T-helper 22 cell (primary cell): ENCODE measurements around the gene ALMS1.
"Not testable (repeated sequence)": the region's sequence is repeated elsewhere in the genome, so short reads cannot be mapped to it uniquely, and the experiment has no call there.

Experiments used
- DNase-seq: peaks from one replicate; pipeline ENCODE4 v3.0.0-alpha.2; 2020; ENCODE audit warnings: low read depth

The ALMS1 gene

GRCh38 chr2:73385504-73386341 is at the start of gene ALMS1:
ALMS1 (plus strand) TSS chr2:73385836; CDS start chr2:73385869, 33 bp downstream.
- peak; percentile 81 for DNase-seq

DNA sequence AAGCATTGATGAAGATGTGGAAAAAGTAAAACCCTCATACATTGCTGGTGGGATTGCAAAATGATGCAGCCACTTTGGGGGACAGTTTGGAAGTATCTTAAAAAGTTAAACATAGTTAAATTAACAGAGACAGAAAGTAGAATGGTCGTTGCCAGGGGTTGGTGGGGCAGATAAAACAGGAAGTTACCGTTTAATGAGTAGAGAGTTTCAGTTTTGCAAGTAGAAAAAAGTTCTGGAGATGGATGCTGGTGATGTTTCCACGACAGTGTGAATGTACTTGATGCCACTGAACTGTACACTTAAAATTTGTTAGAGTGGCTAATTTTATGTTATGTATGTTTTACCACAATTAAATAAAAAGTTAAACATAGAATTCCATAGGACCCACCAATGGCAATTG is 47.8 kb upstream of the ALMS1 start:
- no peak for DNase-seq

GRCh38 chr2:73339201-73339600 is 46.4 kb upstream of the ALMS1 start:
- DNase-seq = no peak

GRCh38 chr2:73341039-73341438 is 44.6 kb upstream of the ALMS1 start:
- no peak for DNase-seq

DNA sequence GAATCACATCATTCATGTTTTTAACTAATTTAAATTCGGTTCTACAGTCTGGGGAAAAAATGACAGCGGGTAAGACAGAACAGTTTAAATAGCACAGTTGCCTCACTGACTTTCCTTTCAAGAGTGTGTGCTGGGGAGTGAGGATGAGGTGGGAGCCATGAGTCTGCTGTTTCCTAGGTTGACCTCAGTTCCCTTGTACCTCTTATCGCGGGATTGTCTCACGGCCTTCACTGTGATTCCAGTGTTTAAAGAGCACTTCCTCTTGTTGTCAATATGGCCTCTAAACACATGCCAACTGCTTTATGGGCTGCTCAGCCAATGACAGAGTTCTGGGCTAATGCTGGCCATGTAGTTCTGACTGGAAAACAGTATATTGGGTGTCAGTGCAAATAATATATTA is 41.6 kb upstream of the ALMS1 start:
- no peak for DNase-seq

GRCh38 chr2:73344747-73345146 is 40.9 kb upstream of the ALMS1 start:
- not testable (repeated sequence) for DNase-seq

- DNase-seq = no peak
These were observed 35.5 kb upstream of the ALMS1 start for GRCh38 chr2:73350035-73350691.

DNA sequence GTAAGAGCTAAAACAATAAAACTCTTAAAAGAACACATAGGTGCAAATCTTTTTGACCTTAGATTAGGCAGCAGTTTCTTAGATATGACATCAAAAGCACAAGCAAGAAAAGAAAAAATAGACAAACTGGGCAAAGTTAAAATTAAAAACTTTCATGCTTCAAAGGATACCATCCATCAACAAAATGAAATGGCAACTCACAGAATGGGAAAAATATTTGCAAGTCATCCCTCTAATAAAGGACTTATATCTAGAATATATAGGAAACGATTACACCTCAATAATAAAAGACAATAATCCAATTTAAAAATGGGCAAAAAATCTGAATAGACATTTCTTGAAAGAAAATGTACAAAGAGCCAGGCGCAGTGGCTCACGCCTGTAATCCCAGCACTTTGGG is 29.5 kb upstream of the ALMS1 start:
- DNase-seq = no peak

GRCh38 chr2:73359915-73360697 is 25.5 kb upstream of the ALMS1 start:
- no peak for DNase-seq

DNA sequence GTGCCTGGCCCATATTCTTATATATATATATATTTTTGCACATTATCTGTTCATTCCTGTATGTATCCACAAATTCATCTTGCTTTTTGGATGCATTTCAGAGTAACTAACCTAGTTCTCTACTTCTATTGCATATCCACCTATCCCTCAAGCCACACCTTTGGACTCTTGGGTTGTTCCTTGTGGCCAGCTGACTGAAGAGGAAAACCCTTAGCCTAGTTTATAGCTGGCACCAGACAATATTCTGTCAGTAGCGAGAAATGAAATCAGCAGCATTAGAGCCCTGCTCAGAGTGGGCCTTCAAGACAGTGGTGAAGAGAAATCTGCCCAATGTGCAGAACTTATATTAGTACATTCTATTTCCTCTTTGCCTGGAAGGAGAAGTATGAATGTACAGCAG is 19.6 kb upstream of the ALMS1 start:
- DNase-seq = no peak

DNA sequence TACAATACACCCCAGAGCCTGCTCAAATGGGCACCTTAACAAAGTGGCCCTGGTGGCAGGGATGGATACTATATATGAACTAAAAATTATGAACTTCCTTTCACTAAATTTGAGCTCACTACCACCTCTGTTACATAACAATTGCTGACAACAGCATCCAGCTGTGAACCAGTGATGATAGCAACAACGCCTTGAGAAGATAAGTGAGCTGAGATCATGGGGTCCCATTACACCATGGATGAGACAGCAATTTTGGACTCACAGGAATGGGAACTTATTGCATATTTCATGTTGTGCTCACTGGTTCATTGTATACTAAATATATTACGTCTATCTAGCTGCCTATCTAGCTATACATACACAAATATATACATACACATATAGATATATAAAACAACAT is 16.9 kb upstream of the ALMS1 start:
- no peak for DNase-seq

DNA sequence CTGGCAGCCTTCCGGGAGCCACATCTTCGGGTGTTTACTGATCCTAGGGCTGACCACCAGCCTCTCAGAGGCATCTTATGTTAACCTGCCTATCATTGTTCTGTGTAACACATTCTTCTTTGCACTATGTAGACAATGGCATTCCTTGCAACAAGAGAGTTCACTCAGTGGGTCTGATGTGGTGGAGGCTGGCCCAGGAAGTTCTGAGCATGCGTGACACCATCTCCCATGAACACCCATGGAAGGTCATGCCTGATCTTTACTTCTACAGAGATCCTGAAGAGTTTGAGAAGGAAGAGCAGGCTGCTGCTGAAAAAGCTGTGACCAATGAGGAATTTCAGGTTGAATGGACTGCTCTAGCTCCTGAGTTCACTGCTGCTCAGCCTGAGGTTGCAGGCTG is 15.3 kb upstream of the ALMS1 start:
- no peak for DNase-seq

- no peak for DNase-seq
These were observed 12.3 kb upstream of the ALMS1 start for GRCh38 chr2:73373344-73373743.

GRCh38 chr2:73374269-73374668 is 11.4 kb upstream of the ALMS1 start:
- no peak for DNase-seq

DNA sequence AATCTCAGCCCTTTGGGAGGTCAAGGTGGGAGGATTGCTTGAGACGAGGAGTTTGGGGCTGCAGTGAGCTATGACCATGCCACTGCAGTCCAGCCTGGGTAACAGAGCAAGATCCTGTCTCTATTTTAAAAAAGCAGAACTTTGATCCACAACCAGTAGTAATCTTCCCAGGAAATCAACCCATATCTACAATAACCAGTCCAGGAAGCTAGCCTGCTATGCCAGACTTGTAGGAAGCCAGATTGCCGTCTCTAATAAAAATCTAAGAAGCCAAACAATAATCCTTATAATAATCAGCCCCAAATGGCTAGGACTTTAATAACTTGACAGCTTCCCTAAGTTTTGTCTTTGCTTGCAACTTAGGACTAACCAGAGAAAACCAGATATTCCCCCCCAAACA is 9.0 kb upstream of the ALMS1 start:
- no peak for DNase-seq

DNA sequence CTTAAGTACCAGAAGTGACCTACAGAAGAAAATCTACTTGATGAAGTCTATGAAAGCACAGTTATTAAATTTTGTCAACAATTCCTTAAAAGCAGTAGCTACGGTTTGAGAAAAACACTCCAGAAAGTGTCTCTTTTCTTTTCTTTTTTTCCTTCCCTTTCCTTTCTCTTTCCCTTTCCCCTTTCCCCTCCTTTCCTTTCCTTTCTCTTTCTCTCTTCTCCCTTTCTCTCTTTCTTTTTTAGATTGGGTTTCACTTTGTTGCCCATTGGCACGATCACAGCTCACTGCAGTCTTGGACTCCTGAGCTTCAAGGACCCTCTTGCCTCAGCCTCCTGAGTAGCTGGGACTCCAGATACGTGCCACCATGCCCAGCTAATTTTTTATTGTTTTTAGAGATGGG is 2.6 kb upstream of the ALMS1 start:
- DNase-seq = no peak

- no peak for DNase-seq
These were observed 523 bp upstream of the ALMS1 start for GRCh38 chr2:73385123-73385503.

DNA sequence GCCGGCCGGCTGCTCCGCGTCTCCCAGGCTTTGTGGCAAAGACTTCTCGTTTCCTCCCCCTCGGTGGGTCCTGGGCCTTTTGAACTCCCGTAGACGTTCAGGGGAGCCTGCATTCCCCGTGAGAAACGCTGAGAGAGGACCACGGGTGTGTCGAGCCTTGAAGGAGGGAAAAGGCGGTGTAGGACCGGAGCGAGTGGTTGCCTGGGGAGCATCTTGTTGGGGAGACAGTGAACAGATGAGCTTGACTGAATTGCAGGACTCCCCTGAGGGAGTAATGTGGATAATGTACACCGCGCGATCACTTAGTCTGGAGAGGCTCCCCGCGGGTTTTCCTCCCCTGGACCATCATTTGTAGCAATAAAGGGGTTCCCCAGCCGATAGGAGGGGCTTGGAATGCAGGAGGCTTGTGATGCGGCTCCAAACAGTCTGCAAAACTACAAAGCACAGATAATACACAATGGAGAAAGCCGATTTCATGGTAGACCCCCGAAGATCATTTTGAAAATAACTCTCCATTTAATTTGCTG is 769 bp downstream of the ALMS1 start:
- DNase-seq = no peak

DNA sequence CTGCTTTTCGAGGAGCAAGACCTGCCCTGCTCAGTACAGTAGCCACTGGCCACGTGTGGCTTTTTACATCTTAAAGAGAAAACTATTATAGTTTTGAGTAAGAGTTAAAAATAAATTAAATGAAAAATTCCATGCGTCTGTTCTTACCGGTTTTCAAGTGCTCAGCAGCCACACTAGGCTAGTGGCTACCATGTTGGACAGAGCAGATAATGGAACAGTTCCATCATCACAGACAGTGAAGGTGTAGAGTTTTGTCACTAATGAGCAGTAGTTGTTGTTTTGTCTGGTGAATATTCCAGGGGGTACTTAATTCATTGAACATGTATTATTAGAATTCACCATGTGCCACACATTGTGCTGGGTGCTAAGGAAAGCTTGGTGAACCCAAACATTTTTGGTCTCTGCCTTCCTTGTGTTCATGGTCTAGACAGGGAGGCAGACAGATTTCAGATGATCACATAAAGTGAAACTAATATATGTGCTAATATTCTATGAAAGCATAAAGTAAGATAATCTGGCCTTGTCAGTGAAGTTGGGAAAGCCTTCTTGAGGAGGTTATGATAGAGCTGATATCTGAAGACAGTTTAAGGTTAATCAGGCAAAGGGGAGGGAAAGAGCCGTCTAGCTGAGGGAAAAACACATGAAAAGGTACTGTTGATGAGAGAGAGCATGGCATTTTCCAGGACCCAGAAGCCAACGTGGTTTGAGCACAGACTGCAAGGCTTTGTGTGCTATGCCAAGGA is 1.4 kb downstream of the ALMS1 start:
- DNase-seq = no peak

GRCh38 chr2:73402386-73403103 is 16.9 kb downstream of the ALMS1 start:
- no peak for DNase-seq

- no peak for DNase-seq
These were observed 17.6 kb downstream of the ALMS1 start for GRCh38 chr2:73403237-73403636.
